ENCODE results near the gene INTS6. TPM values are rescaled to one million over a fixed set of nuclear protein-coding genes. Genes with fewer than 3 reads are reported as not detected.

INTS6 gene
- total RNA-seq, 1 experiment from 2014 or later, result 78.5 TPM

GRCh38 chr13:51326777-51327176 lies 126.1 kb downstream of the INTS6 start:
- ChIA-PET POLR2A (no interaction called here), CTCF (no interaction called here)
- BruUV-seq (replicated peaks), result no TSS peak
- no peaks in the 10 kb centered on the region for H3K36me3 Mint-ChIP-seq (ENCODE audit: insufficient read depth, unreplicated experiment)
- intact Hi-C loops (cut with micrococcal nuclease), result no loop called here
- DNase-seq (ENCODE audit: unreplicated experiment), result no peak
- no peak overlapping the region for H3K27ac Mint-ChIP-seq (ENCODE audit: low read depth, unreplicated experiment)
- H3K9me3 Mint-ChIP-seq (ENCODE audit: unreplicated experiment), result no peaks in the 10 kb centered on the region
- H3K27me3 Mint-ChIP-seq (ENCODE audit: insufficient read depth, unreplicated experiment), result no peaks in the 10 kb centered on the region
- TF ChIP-seq CTCF (IDR thresholded peaks at IDR 0.05; ENCODE audit: unreplicated experiment), result no peak
- H3K4me3 Mint-ChIP-seq (ENCODE audit: unreplicated experiment), result no peak overlapping the region
- peaks cover 11% of the 10 kb centered on the region for H3K4me1 Mint-ChIP-seq (ENCODE audit: insufficient read depth, unreplicated experiment)

GRCh38 chr13:51325837-51326236 lies 127.0 kb downstream of the INTS6 start:
- Mint-ChIP-seq H3K36me3 (ENCODE audit: insufficient read depth, unreplicated experiment) (no peaks in the 10 kb centered on the region), H3K4me3 (ENCODE audit: unreplicated experiment) (no peak overlapping the region), H3K27me3 (ENCODE audit: insufficient read depth, unreplicated experiment) (no peaks in the 10 kb centered on the region), H3K27ac (ENCODE audit: low read depth, unreplicated experiment) (no peak overlapping the region), H3K9me3 (ENCODE audit: unreplicated experiment) (no peaks in the 10 kb centered on the region), H3K4me1 (ENCODE audit: insufficient read depth, unreplicated experiment) (peaks cover 3% of the 10 kb centered on the region)
- ChIA-PET POLR2A (no interaction called here), CTCF (no interaction called here)
- no TSS peak for BruUV-seq (replicated peaks)
- DNase-seq (ENCODE audit: unreplicated experiment), result no peak
- TF ChIP-seq CTCF (IDR thresholded peaks at IDR 0.05; ENCODE audit: unreplicated experiment), result no peak
- intact Hi-C loops (cut with micrococcal nuclease), result no loop called here

GRCh38 chr13:51324714-51325420 lies 128.0 kb downstream of the INTS6 start:
- CTCF ChIA-PET, result interaction anchor here (0.7 kb wide), 1 partner anchor 139 kb away, joined by 3 read pairs; no protein-coding TSS in a partner anchor
- no peak for DNase-seq (ENCODE audit: unreplicated experiment)
- H3K27ac Mint-ChIP-seq (ENCODE audit: low read depth, unreplicated experiment), result no peak overlapping the region
- H3K9me3 Mint-ChIP-seq (ENCODE audit: unreplicated experiment), result no peaks in the 10 kb centered on the region
- H3K27me3 Mint-ChIP-seq (ENCODE audit: insufficient read depth, unreplicated experiment), result no peaks in the 10 kb centered on the region
- no peak overlapping the region for H3K4me3 Mint-ChIP-seq (ENCODE audit: unreplicated experiment)
- no peaks in the 10 kb centered on the region for H3K4me1 Mint-ChIP-seq (ENCODE audit: insufficient read depth, unreplicated experiment)
- intact Hi-C loops (cut with micrococcal nuclease), result no loop called here
- POLR2A ChIA-PET, result no interaction called here
- H3K36me3 Mint-ChIP-seq (ENCODE audit: insufficient read depth, unreplicated experiment), result no peaks in the 10 kb centered on the region
- no peak for TF ChIP-seq CTCF (IDR thresholded peaks at IDR 0.05; ENCODE audit: unreplicated experiment)
- BruUV-seq (replicated peaks), result no TSS peak

GRCh38 chr13:51323824-51324511 lies 128.9 kb downstream of the INTS6 start:
- TF ChIP-seq CTCF (IDR thresholded peaks at IDR 0.05; ENCODE audit: unreplicated experiment), result no peak
- no TSS peak for BruUV-seq (replicated peaks)
- ChIA-PET CTCF (no interaction called here), POLR2A (no interaction called here)
- H3K27me3 Mint-ChIP-seq (ENCODE audit: insufficient read depth, unreplicated experiment), result no peaks in the 10 kb centered on the region
- H3K9me3 Mint-ChIP-seq (ENCODE audit: unreplicated experiment), result no peaks in the 10 kb centered on the region
- H3K36me3 Mint-ChIP-seq (ENCODE audit: insufficient read depth, unreplicated experiment), result no peaks in the 10 kb centered on the region
- intact Hi-C loops (cut with micrococcal nuclease), result no loop called here
- H3K4me3 Mint-ChIP-seq (ENCODE audit: unreplicated experiment), result no peak overlapping the region
- no peak overlapping the region for H3K27ac Mint-ChIP-seq (ENCODE audit: low read depth, unreplicated experiment)
- no peaks in the 10 kb centered on the region for H3K4me1 Mint-ChIP-seq (ENCODE audit: insufficient read depth, unreplicated experiment)
- no peak for DNase-seq (ENCODE audit: unreplicated experiment)
